ENCODE measurements around the gene CACNA1F. TPM values are rescaled to one million over a fixed set of nuclear protein-coding genes. Genes with fewer than 3 reads are reported as not detected.

CACNA1F gene
- total RNA-seq, 2 experiments from 2014 or later = 0.15 to 0.21 TPM

GRCh38 chrX:49232525-49232924 is 615 bp downstream of the CACNA1F start:
- ChIA-PET CTCF (no interaction called here), POLR2A (no interaction called here)

- POLR2A ChIA-PET = no interaction called here
- CTCF ChIA-PET = interaction anchor here (1.0 kb wide), 1 partner anchor 41 kb away, joined by 3 read pairs; no protein-coding TSS in a partner anchor
These were observed 1.7 kb downstream of the CACNA1F start for GRCh38 chrX:49231333-49232000.

DNA sequence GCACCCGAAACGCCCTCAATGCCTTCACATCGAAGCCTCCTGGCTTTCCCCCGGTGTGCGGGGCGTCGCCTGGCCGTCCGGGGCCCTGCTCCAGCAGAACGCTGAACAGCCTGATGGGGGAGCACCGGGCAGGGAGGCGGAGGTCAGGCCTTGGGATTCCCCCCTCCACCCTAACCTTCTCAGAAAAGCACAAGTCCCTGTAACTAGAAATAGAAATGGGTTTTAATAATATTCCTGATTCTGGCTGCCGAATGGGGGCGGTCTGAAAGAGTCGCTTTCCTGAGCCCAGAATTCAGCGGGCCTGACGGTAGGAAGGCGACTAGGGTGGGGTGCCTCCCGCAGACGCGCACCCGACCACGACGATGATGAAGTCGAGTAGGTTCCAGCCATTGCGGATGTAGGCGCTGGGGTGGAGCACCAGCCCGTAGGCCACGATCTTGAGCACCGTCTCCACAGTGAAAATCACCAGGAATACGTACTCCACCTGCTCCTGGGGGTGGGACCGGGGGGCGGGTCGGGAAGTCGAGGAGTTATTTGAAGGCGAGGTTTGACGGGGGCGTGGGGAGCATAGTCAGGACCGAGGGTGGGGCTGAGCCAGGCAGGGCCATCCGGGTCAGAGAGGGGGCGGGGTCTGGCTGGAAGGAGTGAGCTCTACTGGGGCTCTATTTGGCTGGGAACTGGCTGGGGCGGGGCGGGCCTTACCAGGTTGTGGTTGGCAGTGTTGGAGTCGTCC is 2.5 kb downstream of the CACNA1F start:
- ChIA-PET CTCF (interaction anchor here (1.0 kb wide), 1 partner anchor 40 kb away, joined by 3 read pairs; no protein-coding TSS in a partner anchor), POLR2A (no interaction called here)

GRCh38 chrX:49228185-49228584 is 5.0 kb downstream of the CACNA1F start:
- ChIA-PET CTCF (no interaction called here), POLR2A (no interaction called here)

DNA sequence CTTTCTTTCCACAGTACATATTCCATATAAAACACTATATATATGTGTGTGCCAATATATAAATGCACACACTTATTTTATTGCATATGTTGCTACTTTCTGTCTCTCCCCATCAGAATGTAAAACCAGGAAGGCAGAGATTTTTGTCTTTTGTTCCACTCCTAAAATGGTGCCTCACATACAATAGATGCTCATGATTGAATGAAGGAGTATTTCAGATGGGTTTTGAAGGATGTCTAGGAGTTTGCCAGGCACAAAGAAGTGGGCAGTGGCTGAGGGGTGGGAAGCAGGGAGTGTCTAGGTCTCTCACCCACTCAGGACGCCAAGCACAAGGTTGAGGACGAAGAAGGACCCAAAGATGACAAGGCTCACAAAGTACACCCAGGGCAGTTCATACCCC is 5.4 kb downstream of the CACNA1F start:
- ChIA-PET CTCF (no interaction called here), POLR2A (no interaction called here)

DNA sequence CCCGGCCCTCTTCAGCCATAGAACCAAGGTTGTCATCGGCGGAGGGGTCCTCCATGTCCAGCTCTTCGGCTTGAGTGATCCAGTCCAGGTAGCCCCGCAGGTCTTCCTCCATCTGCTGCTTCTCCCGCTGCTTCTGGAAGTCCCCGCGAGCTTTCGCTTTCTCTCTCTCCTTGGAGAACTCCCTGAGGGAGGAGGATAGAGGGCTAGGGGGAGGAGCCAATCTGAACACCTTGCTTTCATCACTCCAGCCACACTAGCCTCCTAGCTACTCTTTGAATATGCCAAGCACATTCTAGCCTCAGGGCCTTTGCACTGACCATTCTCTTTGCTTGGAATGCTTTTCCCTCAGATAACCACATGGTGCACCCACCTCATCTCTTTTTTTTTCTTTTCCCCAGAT is 6.2 kb downstream of the CACNA1F start:
- CTCF ChIA-PET = no interaction called here
- POLR2A ChIA-PET = no interaction called here

DNA sequence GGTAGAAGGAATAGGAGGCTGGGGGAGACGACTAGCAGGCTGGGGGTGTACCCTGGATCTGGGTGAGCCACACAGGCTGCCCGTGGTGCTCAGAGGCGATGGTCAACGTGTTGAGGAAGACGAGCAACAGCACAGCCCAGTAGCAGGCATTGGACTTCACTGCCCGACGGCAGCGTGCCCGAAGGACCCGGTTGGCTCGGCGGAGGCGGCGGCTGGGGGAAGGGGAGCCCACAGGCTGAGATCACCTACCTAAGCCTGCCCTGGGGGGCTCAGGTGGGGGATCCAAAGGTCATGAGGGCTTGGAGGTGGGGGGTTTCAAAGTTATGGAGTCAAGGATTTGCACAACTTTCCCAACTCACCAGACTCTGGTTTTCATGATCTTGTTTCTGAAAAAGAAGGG is 7.3 kb downstream of the CACNA1F start:
- CTCF ChIA-PET = no interaction called here
- POLR2A ChIA-PET = no interaction called here

DNA sequence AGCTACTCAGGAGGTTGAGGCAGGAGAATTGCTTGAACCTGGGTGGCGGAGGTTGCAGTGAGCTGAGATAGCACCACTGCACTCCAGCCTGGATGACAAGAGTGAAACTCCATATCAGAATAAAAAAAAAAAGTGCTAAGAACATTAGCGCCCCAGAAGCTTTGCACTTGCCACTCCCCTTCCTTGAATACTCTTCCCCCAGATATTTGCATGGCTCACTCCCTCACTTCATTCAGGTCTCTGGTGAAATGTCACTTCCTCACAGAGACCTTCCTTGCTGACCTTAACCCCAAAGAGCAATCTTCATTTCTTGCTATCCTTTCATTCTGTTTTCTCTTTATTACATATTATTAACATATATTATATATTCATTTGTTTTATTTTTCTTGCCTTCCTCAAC is 11.3 kb downstream of the CACNA1F start:
- ChIA-PET CTCF (no interaction called here), POLR2A (no interaction called here)

DNA sequence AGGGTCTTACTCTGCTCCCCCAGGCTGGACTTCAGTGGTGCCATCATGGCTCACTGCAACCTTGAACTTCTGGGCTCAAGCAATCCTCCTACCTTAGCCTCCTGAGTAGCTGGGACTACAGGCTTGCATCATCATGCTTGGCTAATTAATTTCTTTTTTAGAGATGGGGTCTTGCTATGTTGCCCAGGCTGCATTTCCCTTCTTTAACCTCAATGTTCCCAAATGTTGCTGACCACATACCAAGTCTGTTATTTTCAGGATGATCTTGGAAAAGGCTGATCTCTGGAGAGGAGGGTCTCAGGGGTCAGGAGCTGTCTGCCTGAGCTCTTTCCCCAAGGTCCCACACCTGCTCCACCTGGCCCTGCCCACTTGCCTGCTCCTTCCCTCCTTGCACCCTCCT is 13.0 kb downstream of the CACNA1F start:
- ChIA-PET CTCF (no interaction called here), POLR2A (no interaction called here)

DNA sequence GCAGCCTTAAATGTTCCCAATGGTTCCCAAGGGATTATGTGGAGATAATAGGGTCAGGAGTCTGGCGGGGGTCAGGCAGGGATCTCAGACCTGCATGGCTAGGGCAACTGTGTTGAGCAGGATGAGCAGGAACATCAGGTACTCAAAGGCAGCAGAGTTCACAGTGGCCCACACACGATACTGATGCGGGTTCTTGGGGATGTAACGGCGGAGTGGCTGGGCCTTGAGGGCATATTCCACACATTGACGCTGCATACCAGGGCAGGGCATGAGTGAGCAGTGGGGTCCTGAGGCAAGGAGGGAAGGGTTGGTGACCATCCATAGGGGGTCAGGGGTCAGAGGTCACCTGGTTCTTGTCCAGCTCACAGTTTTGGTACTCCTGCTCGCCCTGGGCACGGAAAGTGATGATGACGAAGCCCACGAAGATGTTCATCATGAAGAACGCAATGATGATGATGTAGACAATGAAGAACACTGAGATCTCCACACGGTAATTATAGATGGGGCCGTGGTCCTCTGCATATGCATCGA is 18.1 kb downstream of the CACNA1F start:
- CTCF ChIA-PET = no interaction called here
- POLR2A ChIA-PET = no interaction called here

DNA sequence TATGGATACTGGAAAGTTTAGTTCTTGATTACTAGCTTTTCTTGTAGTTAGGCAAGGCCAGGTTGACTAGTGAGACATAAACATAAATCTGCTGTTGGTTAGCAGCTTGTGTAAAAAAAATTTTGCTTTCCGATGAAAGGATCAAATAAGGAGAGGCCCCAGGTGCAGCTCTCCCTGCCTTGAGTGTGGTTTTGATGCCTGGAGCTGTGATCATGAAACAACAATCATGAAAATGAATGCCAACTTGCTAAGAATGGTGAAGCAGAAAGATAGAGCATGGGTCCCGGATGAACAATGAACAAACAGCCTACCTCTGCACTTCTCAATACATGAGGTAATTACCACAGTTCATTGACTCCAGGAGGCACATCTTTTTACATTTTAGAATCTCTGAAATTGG is 18.7 kb downstream of the CACNA1F start:
- ChIA-PET CTCF (no interaction called here), POLR2A (no interaction called here)

GRCh38 chrX:49212861-49213260 is 20.3 kb downstream of the CACNA1F start:
- ChIA-PET POLR2A (no interaction called here), CTCF (no interaction called here)

- CTCF ChIA-PET = no interaction called here
- POLR2A ChIA-PET = no interaction called here
These were observed 20.9 kb downstream of the CACNA1F start for GRCh38 chrX:49212209-49212608.

DNA sequence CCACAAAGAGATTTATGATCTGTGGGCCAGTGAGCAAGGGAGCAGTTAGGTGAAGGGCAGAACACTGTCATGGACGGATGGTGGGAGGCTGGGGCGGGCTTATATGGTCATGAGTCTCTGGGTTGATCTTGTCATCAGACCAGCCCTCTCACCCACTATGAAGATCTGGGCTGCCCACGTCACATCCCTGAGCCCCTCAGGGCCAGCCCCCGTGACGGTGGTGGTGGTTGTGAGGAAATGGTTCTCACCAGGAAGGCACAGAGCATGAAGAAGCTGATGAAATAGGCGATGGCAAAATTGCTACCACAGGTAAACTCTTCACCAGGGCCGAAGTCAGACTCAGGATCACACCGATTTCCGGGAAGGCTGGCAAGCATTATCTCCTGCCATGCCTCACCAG is 22.1 kb downstream of the CACNA1F start:
- POLR2A ChIA-PET = no interaction called here
- CTCF ChIA-PET = no interaction called here

DNA sequence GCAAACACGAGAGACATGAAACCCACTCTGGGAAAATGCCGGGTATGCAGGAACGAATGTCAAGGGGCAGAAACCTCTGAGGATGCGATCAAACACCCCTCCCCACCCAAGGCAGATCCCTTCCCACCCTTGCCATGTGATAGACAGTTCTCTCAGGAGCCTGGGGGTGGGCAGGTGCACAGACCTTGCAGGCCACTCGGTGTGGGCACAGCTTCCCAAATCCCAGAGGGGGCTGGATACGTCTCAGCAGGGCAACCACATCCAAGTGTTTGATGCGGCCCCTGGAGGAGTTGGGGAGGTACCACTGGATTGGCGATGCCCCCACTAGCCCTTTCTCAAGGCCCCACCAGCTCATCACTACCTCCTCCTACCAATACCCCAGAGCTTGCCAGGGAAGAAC is 22.7 kb downstream of the CACNA1F start:
- CTCF ChIA-PET = no interaction called here
- POLR2A ChIA-PET = no interaction called here

DNA sequence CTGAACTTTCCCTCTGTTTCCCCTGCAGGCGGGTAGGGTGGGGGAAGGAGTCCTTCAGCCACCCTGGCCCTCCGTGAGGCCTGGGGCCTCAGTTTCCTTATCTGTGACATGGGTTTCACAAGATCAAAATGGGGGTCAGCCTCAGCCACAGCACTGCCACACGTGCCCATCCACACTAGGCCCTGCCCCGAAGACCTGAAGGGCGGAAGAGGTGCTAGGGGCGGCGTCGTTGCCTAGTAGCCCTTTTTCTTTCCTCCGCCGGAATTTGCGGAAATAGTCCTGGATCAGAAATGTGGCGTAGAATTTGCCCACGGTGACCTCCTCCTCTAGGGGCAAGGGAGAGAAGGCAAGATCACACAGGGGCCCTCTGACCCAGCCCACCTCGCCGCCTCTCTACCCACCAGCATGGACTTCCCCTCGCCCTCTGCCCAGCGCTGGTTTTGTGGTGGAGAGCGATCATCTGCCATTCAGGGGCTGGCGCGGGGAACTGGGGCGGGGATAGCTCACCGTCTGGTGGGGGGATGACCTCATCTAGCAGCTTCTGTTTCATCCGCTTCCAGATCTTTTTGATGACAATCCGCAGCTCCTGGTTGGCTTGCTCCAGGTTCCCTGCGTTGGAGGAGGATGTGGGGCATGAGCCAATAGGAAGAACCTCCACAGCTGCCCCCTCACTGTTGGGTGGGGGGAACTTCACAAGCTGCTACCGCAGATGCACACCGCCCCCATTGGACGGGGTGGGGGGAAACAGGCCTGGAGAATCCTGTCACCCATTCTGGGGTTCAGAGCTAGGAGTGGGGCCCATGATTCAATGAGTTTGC is 23.5 kb downstream of the CACNA1F start:
- ChIA-PET CTCF (no interaction called here), POLR2A (no interaction called here)

GRCh38 chrX:49208399-49208798 is 24.7 kb downstream of the CACNA1F start:
- ChIA-PET POLR2A (no interaction called here), CTCF (no interaction called here)

- ChIA-PET POLR2A (no interaction called here), CTCF (no interaction called here)
These were observed 26.6 kb downstream of the CACNA1F start for GRCh38 chrX:49206543-49206942.

GRCh38 chrX:49205443-49205842 is 27.7 kb downstream of the CACNA1F start:
- ChIA-PET CTCF (no interaction called here), POLR2A (no interaction called here)

DNA sequence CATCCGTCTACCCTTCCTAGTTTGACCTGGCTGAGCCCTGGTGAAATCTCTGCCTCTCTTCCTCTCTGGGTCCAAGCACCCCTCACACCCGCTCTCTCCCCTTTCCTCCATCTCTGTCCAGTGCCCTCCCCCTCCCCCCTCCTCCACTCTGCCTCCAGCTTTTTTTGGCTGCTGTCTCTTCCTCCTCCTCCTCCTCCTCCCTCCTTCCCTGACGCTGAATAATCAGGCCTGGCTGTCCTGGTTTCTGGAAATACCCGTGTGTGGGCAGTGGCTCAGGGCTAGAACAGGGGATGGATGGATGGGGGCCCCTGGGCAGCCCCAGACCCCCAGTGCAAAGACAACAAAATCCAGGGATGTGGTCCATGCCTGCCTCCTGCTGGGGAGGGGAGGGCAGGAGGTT is 28.4 kb downstream of the CACNA1F start:
- POLR2A ChIA-PET = no interaction called here

DNA sequence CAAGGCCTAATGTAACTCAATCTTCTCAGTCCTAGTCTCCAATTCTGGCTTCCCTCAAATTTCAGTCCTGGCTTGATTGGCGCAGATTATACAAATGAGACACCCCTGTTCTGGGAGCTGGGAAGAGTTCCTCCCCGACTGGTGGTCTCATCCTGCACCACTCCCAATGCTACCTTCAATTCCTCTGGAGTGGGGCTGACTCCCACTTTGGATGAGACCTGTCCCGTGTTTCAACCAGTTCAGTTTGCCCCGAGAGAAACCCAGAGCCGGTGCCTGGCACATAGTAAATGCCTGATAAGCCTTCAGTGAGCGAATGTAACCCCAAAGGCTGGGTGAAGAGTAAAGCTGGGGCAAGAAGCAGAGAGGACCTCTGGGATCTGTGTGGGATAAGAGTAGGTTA is 29.1 kb downstream of the CACNA1F start:
- POLR2A ChIA-PET = no interaction called here

More for the DNA sequence above, 28.4 kb downstream of the CACNA1F start:
- CTCF ChIA-PET = no interaction called here

More for the DNA sequence above, 29.1 kb downstream of the CACNA1F start:
- CTCF ChIA-PET = no interaction called here

Data from activated CD8-positive, alpha-beta memory T cell treated with anti-CD3 and anti-CD28 coated beads for 36 hours (primary cell).